Measurements from ENCODE around the gene CES3. TPM values are rescaled to one million over a fixed set of nuclear protein-coding genes. Genes with fewer than 3 reads are reported as not detected.

The CES3 gene
- total RNA-seq, 2 donors from 2014 or later = 1.6 TPM; not detected in 1

DNA sequence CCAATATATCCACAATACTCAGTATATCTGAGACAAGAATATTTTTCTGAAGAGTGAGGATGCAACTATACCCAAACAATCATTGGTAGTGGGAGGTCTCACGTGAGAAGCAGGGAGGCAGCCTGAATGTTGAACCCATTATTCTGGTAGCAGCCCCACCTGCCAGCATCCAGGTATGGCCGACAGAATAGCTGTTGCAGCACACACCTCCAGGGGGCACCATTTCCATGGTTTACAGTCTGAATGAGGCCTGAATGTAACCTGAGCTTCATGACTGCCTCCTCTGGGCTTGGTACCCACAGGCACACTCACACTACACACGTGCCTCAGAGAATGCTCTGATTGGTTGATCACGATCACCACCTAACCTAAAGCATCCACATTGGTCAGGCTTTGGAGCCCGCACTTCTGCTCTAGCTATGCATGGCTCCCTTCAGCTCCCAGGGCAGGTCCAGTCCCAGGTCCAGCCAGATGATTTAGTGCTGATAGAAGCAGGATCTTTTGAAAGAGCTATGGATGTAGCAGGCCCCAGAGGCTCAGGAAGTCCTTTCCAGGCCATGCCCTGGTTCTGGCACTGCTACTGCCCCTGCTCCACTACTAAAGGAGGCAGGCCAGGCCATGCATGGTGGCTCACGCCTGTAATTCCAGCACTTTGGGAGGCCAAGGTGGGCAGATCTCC lies 56.9 kb downstream of the CES3 start:
- Mint-ChIP-seq H3K9me3 (no peaks in the 10 kb centered on the region), H3K36me3 (no peaks in the 10 kb centered on the region), H3K4me1 (ENCODE audit: low read depth in 2 of 2) (peaks cover 0 to 2% of the 10 kb centered on the region in 2 donors), H3K27ac (no peak overlapping the region), H3K4me3 (no peak overlapping the region), H3K27me3 (peaks cover 7 to 13% of the 10 kb centered on the region in 2 donors)
- ATAC-seq (peak; percentile 87 to 89), DNase-seq (ENCODE audit: low spot score) (peak; percentile 81)

DNA sequence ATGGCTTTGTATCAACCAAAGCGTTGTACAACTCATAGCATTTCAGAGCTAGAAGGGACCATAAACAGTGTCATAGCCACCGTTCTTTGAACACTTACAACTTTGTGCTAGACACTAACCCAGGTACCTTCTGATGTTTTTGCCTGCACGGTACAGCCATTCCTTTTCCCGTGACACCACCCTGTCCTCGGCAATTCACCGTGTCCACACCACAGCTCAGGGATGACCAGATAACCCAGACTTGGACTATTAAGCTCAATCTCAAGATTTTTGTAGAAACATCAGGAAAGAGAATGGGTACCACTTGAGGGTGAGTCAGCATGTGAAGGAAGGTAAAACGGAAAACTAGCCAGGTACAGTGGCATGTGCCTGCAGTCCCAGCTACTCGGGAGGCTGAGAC lies 58.1 kb downstream of the CES3 start:
- H3K9me3 Mint-ChIP-seq = no peaks in the 10 kb centered on the region

DNA sequence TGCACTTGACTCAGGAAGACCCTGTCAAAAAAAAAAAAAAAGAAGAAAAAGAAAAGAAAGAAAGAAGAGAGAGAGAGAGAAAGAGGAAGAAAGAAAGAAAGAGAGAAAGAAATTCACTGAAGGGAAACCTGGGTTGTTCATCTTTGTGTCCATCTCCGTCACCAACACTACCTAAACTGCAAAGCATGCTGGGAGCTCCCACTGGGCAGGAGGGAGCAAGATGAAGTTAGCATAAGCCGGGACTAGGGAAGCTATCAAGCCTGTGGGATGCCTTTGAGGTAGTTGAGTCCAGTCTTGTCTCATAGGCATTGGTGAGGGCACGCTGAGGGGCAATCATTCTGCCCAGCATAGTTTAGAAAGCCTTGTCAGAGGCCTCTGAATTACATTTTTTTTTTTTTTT lies 60.3 kb downstream of the CES3 start:
- Mint-ChIP-seq H3K27me3 (peaks cover 0 to 7% of the 10 kb centered on the region in 2 donors), H3K9me3 (no peaks in the 10 kb centered on the region), H3K4me3 (no peak overlapping the region), H3K4me1 (ENCODE audit: low read depth in 2 of 2) (no peaks in the 10 kb centered on the region), H3K27ac (no peak overlapping the region), H3K36me3 (no peaks in the 10 kb centered on the region)
- DNase-seq (ENCODE audit: low spot score) (no peak), ATAC-seq (no peak)

More for the DNA sequence above, 58.1 kb downstream of the CES3 start:
- no peak for DNase-seq (ENCODE audit: low spot score)
- Mint-ChIP-seq H3K27me3 (peaks cover 7 to 13% of the 10 kb centered on the region in 2 donors), H3K4me3 (no peak overlapping the region), H3K36me3 (no peaks in the 10 kb centered on the region), H3K27ac (no peak overlapping the region), H3K4me1 (ENCODE audit: low read depth in 2 of 2) (peaks cover 0 to 2% of the 10 kb centered on the region in 2 donors)
- ATAC-seq = no peak

DNA sequence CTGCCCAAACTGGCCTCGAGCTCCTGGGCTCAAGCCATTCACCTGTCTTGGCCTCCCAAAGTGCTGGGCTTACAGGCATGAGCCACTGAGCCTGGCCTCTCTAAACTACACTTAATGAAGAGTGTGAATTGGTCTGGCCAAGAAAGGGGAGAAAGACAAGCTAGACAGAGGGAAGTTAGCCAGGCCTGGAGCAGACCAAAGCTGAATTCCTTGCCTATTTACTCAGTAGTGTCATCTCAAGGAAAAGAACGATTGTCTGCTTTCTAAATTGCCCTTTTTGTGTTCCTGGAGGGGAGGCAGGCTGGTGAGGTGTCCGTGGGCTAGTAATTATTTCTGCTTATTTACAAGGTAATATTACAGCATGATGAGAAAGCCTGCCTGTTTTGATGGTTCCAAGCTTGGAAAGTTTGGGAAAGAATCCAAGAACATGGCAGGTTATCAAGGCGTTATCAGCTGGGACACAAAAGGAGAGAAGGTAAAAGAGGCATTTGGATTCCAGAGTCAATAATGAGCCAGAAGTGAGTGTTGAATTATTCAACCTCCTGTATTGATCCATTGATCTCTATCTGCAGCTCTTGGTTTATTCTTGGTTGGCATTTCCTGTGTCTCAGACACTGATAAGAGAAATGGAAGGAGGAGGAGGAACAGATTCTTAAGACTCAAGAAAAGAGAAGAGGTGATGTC lies 61.6 kb downstream of the CES3 start:
- ATAC-seq = no peak

DNA sequence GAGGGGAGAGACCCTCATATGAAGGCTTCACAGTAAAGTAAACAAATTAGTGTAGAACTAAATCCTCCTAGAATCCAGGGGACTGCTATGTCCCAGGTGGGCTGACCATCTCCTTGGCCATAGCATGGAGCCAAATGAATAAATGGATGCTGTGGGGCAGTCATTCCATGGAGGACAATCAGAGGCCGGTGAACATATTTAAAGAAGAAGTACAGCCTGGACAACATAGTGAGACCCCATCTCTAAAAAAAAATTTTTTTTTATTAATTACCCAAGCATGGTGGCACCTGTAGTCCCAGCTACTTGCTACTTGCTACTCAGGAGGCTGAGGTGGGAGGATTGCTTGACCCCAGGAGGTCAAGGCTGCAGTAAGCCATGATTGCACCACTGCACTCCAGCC lies 62.6 kb downstream of the CES3 start:
- H3K27me3 Mint-ChIP-seq = peaks cover 0 to 7% of the 10 kb centered on the region in 2 donors
- no peak for ATAC-seq
- H3K36me3 Mint-ChIP-seq = no peaks in the 10 kb centered on the region
- no peaks in the 10 kb centered on the region for H3K9me3 Mint-ChIP-seq
- no peak overlapping the region for H3K27ac Mint-ChIP-seq
- DNase-seq (ENCODE audit: low spot score) = no peak
- H3K4me3 Mint-ChIP-seq = no peak overlapping the region
- no peaks in the 10 kb centered on the region for H3K4me1 Mint-ChIP-seq (ENCODE audit: low read depth in 2 of 2)

More for the DNA sequence above, 61.6 kb downstream of the CES3 start:
- Mint-ChIP-seq H3K27me3 (peaks cover 0 to 7% of the 10 kb centered on the region in 2 donors), H3K27ac (no peak overlapping the region), H3K4me3 (no peak overlapping the region), H3K4me1 (ENCODE audit: low read depth in 2 of 2) (no peaks in the 10 kb centered on the region), H3K36me3 (no peaks in the 10 kb centered on the region), H3K9me3 (no peaks in the 10 kb centered on the region)
- no peak for DNase-seq (ENCODE audit: low spot score)

Other genes starting within 250 kb of the CES3 start
- gene DYNC1LI2, start 209.7 kb upstream of the CES3 start, total RNA-seq = 100 to 1,000 TPM in 1 of 2 donors, 10 to 100 TPM in 1; 74.0 to 101 TPM
- gene TERB1, start 159.7 kb upstream of the CES3 start, total RNA-seq = under 1 TPM; 0.38 to 0.64 TPM
- 10 to 100 TPM; 69.4 to 98.3 TPM for gene NAE1, start 130.3 kb upstream of the CES3 start, total RNA-seq
- not detected for gene CA7, start 116.9 kb upstream of the CES3 start, total RNA-seq
- 10 to 100 TPM; 28.0 to 35.0 TPM for gene PDP2, start 80.8 kb upstream of the CES3 start, total RNA-seq
- not detected for gene CDH16, start 42.4 kb upstream of the CES3 start, total RNA-seq
- 10 to 100 TPM in 1 of 2 donors, 1 to 10 TPM in 1; 2.3 to 12.8 TPM for gene RRAD, start 35.7 kb upstream of the CES3 start, total RNA-seq
- gene CIAO2B, start 26.9 kb upstream of the CES3 start, total RNA-seq = 100 to 1,000 TPM; 147 to 153 TPM
- gene CES2, start 25.8 kb upstream of the CES3 start, total RNA-seq = 10 to 100 TPM; 27.7 to 36.7 TPM
- gene CES4A, start 27.3 kb downstream of the CES3 start, total RNA-seq = 1 to 10 TPM; 6.5 to 8.2 TPM
- 100 to 1,000 TPM; 128 to 161 TPM for gene CBFB, start 67.9 kb downstream of the CES3 start, total RNA-seq
- gene PHAF1, start 148.7 kb downstream of the CES3 start, total RNA-seq = 10 to 100 TPM; 14.3 to 26.7 TPM
- 1 to 10 TPM; 3.3 to 3.8 TPM for gene B3GNT9, start 189.7 kb downstream of the CES3 start, total RNA-seq
- gene TRADD, start 198.6 kb downstream of the CES3 start, total RNA-seq = 10 to 100 TPM; 38.5 to 51.2 TPM
- gene FBXL8, start 198.7 kb downstream of the CES3 start, total RNA-seq = 10 to 100 TPM; 15.3 to 16.8 TPM
- gene HSF4, start 203.5 kb downstream of the CES3 start, total RNA-seq = 10 to 100 TPM; 17.2 to 19.4 TPM
- gene NOL3, start 209.3 kb downstream of the CES3 start, total RNA-seq = 10 to 100 TPM; 10.5 to 20.1 TPM
- 10 to 100 TPM; 33.2 to 33.8 TPM for gene MATCAP1, start 222.7 kb downstream of the CES3 start, total RNA-seq
- under 1 TPM in 1 of 2 donors, not detected in 1; 0.38 TPM for gene EXOC3L1, start 228.9 kb downstream of the CES3 start, total RNA-seq
- gene E2F4, start 230.9 kb downstream of the CES3 start, total RNA-seq = 100 to 1,000 TPM; 110 to 188 TPM
- 10 to 100 TPM in 1 of 2 donors, 1 to 10 TPM in 1; 3.6 to 13.9 TPM for gene ELMO3, start 237.9 kb downstream of the CES3 start, total RNA-seq